Measurements from ENCODE around the gene ZNF208.

- TF ChIP-seq POLR2AphosphoS5 (IDR thresholded peaks at IDR 0.05; ENCODE audit: low read depth, low read length) (no peak), SIN3A (IDR thresholded peaks at IDR 0.05; ENCODE audit: borderline replicate concordance, insufficient read depth, low read length) (no peak), REST (IDR thresholded peaks at IDR 0.05; ENCODE audit: insufficient read depth in 1 of 2, low read depth in 2 of 2, low read length in 2 of 2) (no peak), TAF1 (IDR thresholded peaks at IDR 0.05; ENCODE audit: borderline replicate concordance, insufficient read depth, low read length) (no peak)
Measured at GRCh38 chr19:21883516-21883915, 127.2 kb downstream of the ZNF208 start.
